PC-3 (cell line): Measurements from ENCODE around the gene PPT2.

Experiments used
- CTCF ChIP-seq: fragments of 300-600 bp; sonication (generic); conservative IDR thresholded peaks from 2 replicates; pipeline ENCODE4 v1.5.1; 2017; ENCODE audit warnings: antibody characterized with exemption, low read depth, mild to moderate bottlenecking, low read length
- EZH2 ChIP-seq: fragments of 300-600 bp; sonication (generic); IDR thresholded peaks from one replicate; pipeline ENCODE4 v1.6.1; 2017; ENCODE audit warnings: antibody characterized with exemption, mild to moderate bottlenecking, low read length; ENCODE audit not compliant: unreplicated experiment
- EZH2phosphoT487 ChIP-seq: fragments of 300-600 bp; sonication (generic); IDR thresholded peaks from 2 replicates; pipeline ENCODE4 v1.6.1; 2018; ENCODE audit warnings: mild to moderate bottlenecking, antibody characterized with exemption, low read length, borderline replicate concordance

DNA sequence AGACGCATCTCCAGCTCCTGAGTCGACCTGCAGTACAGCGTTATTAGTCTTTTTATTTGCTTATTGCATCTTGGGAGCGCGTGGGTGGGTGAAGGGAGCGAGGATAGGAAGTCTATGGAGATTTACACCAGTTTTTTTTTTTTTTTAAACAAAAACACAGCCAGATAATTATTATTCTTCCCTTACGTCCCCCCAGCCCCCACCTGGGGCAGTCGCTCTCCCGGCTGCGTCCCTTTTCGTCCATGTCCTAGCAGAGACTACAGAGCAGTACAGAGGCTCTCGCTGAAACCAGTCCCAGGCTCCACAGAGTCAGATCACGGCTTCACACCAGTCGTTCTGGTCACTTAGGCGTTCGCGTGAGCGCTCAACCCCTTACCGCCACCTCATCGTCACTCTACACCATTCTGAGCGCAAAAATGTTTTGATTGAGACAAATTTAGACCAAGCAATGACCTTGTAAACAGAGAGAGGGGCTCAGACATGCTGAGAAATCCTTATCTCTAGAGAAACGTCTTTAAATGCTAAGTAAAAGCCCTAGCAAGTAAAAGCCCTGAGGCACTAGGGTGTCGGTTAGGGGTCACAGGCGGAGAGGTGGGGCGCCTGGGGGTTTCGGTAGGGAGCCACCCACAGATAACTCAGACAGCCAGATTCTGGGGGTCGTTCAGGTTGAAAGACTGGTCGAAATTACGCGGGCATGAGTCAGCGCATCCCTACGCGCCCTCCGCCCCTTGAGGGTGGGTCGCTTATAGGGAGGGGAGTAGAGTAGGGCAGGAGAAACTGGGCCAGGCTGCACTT, 975 bp upstream of the PPT2 start:
- TF ChIP-seq CTCF (no peak), EZH2 (no peak), EZH2phosphoT487 (no peak)
